ENCODE results near the gene DGKI. TPM values are rescaled to one million over a fixed set of nuclear protein-coding genes. Genes with fewer than 3 reads are reported as not detected.

DGKI gene
- total and polyA plus RNA-seq, 2 of the 13 experiments (the other 11 are each of a cell fraction or from before 2014, with no cell fraction given) = 0.09 to 0.17 TPM

DNA sequence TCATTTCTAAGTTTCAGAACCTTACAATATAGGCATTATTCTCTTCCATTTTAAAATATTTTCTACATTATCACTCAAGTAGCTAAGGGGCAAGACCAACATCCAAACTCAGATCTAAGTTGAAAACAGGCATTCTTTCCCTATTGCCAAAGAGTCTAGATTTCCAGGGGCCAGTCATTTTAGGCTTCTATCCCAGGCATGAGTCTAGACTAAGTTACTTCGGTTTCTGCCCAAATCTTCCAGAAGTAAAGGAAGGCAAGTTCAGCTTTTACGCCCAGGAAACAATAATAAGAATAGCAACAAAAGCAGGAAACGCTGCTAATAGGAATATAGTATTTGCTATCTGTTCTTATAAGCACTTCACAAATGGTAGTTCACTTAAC is 189.9 kb downstream of the DGKI start (continued):
- TF ChIP-seq PTBP1 (IDR thresholded peaks at IDR 0.05; ENCODE audit: low read depth, low read length, poor library complexity, severe bottlenecking) (no peak), NFKB2 (CRISPR knock-in tag; IDR thresholded peaks at IDR 0.05; ENCODE audit: borderline replicate concordance) (no peak)
- TF ChIP-seq, protein P1, sequence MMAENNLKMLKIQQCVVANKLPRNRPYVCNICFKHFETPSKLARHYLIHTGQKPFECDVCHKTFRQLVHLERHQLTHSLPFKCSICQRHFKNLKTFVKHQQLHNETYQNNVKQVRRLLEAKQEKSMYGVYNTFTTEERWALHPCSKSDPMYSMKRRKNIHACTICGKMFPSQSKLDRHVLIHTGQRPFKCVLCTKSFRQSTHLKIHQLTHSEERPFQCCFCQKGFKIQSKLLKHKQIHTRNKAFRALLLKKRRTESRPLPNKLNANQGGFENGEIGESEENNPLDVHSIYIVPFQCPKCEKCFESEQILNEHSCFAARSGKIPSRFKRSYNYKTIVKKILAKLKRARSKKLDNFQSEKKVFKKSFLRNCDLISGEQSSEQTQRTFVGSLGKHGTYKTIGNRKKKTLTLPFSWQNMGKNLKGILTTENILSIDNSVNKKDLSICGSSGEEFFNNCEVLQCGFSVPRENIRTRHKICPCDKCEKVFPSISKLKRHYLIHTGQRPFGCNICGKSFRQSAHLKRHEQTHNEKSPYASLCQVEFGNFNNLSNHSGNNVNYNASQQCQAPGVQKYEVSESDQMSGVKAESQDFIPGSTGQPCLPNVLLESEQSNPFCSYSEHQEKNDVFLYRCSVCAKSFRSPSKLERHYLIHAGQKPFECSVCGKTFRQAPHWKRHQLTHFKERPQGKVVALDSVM (CRISPR knock-in tag; IDR thresholded peaks at IDR 0.05) = no peak
- TF ChIP-seq, protein P2, sequence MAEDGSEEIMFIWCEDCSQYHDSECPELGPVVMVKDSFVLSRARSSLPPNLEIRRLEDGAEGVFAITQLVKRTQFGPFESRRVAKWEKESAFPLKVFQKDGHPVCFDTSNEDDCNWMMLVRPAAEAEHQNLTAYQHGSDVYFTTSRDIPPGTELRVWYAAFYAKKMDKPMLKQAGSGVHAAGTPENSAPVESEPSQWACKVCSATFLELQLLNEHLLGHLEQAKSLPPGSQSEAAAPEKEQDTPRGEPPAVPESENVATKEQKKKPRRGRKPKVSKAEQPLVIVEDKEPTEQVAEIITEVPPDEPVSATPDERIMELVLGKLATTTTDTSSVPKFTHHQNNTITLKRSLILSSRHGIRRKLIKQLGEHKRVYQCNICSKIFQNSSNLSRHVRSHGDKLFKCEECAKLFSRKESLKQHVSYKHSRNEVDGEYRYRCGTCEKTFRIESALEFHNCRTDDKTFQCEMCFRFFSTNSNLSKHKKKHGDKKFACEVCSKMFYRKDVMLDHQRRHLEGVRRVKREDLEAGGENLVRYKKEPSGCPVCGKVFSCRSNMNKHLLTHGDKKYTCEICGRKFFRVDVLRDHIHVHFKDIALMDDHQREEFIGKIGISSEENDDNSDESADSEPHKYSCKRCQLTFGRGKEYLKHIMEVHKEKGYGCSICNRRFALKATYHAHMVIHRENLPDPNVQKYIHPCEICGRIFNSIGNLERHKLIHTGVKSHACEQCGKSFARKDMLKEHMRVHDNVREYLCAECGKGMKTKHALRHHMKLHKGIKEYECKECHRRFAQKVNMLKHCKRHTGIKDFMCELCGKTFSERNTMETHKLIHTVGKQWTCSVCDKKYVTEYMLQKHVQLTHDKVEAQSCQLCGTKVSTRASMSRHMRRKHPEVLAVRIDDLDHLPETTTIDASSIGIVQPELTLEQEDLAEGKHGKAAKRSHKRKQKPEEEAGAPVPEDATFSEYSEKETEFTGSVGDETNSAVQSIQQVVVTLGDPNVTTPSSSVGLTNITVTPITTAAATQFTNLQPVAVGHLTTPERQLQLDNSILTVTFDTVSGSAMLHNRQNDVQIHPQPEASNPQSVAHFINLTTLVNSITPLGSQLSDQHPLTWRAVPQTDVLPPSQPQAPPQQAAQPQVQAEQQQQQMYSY (CRISPR knock-in tag; IDR thresholded peaks at IDR 0.05) = no peak

DNA sequence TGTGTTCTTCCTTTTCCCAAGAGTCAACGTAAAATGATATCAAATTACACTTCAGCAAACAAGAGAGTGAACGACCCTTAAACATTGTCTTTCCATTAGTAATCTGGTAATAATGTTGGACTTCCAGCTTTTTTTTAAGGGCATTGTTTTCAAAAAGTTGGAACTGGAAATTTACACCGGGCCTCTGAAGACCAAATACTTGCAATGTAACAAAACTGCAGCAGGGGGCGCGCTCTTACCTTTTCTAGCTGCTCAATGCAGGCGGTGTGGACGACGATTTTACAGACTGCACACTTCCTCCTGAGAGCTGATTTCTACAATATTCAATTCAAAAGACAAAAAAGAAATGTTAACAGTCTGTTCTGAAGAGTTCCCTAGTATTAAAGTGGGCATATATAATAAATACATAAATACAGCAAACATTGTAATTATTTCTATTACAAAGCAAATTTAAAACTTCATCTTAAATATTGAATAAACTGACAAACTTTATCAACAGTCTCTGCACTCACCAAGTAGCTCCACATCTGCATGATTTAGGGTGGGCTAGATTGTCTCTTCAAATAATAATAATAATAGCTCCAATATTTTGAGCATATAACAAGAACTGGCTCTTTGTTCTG is 190.4 kb downstream of the DGKI start:
- Histone ChIP-seq H3K27me3 (ENCODE audit: control insufficient read depth in 1 of 2, insufficient read depth in 2 of 2, low read length in 2 of 2) (peaks cover 5 to 18% of the 10 kb centered on the region in 2 experiments; a peak in 3 of 5 replicates), H3K27ac (ENCODE audit: extremely low read length, insufficient read depth, low read length) (no peak overlapping the region), H2AFZ (ENCODE audit: low read length) (no peak overlapping the region), H3K4me3 (replicated peaks in 1 of 3; ENCODE audit: insufficient read depth in 1 of 3, low read depth in 2 of 3, low read length in 3 of 3) (no peak overlapping the region), H3K4me1 (ENCODE audit: insufficient read depth, low read length) (no peaks in the 10 kb centered on the region), H3K36me3 (replicated peaks in 1 of 2; ENCODE audit: control insufficient read depth in 1 of 2, insufficient read depth in 2 of 2, low read length in 2 of 2) (no peaks in the 10 kb centered on the region), H3K79me2 (ENCODE audit: insufficient read depth, low read length) (no peaks in the 10 kb centered on the region), H4K20me1 (ENCODE audit: insufficient read depth, low read length) (no peaks in the 10 kb centered on the region), H3K9me3 (ENCODE audit: low read length) (no peaks in the 10 kb centered on the region), H3K9ac (ENCODE audit: insufficient read depth, low read depth, low read length) (no peak overlapping the region), H3K4me2 (ENCODE audit: low read depth, low read length) (no peak overlapping the region)
- peak; percentile 59 for DNase-seq (ENCODE audit: low spot score)
- intact Hi-C loops (cut with micrococcal nuclease; ENCODE audit: unreplicated experiment) (loop anchor here (1.0 kb wide), 2 partner anchors 243 to 353 kb away; no protein-coding TSS in a partner anchor), in situ Hi-C loops (cut with HindIII; ENCODE audit: extremely low pct_ligation_motif_present, low pct_unique_long_range_greater_than_20kb) (loop anchor here (5.0 kb wide), 2 partner anchors 241 to 351 kb away; no protein-coding TSS in a partner anchor)
- BruUV-seq (replicated peaks) = no TSS peak
- WGBS (ENCODE audit: low lambda C conversion rate) = 1% methylated on average over 8 of the region's 8 CpGs
- ATAC-seq = peak; percentile 86
- POLR2A ChIA-PET = no interaction called here
- CTCF ChIA-PET (ENCODE audit: low intra/inter-chr PET ratio, low total read pairs) = interaction anchor here (0.9 to 1.8 kb wide), 2 partner anchors 242 to 353 kb away, joined by 3 to 26 read pairs; no protein-coding TSS in a partner anchor
- peak; percentile 44 for FAIRE-seq
- TF ChIP-seq, protein P3, sequence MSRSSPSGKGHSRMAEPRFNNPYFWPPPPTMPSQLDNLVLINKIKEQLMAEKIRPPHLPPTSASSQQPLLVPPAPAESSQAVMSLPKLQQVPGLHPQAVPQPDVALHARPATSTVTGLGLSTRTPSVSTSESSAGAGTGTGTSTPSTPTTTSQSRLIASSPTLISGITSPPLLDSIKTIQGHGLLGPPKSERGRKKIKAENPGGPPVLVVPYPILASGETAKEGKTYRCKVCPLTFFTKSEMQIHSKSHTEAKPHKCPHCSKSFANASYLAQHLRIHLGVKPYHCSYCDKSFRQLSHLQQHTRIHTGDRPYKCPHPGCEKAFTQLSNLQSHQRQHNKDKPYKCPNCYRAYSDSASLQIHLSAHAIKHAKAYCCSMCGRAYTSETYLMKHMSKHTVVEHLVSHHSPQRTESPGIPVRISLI (CRISPR knock-in tag; IDR thresholded peaks at IDR 0.05; ENCODE audit: borderline replicate concordance) = no peak
- TF ChIP-seq, protein P4, sequence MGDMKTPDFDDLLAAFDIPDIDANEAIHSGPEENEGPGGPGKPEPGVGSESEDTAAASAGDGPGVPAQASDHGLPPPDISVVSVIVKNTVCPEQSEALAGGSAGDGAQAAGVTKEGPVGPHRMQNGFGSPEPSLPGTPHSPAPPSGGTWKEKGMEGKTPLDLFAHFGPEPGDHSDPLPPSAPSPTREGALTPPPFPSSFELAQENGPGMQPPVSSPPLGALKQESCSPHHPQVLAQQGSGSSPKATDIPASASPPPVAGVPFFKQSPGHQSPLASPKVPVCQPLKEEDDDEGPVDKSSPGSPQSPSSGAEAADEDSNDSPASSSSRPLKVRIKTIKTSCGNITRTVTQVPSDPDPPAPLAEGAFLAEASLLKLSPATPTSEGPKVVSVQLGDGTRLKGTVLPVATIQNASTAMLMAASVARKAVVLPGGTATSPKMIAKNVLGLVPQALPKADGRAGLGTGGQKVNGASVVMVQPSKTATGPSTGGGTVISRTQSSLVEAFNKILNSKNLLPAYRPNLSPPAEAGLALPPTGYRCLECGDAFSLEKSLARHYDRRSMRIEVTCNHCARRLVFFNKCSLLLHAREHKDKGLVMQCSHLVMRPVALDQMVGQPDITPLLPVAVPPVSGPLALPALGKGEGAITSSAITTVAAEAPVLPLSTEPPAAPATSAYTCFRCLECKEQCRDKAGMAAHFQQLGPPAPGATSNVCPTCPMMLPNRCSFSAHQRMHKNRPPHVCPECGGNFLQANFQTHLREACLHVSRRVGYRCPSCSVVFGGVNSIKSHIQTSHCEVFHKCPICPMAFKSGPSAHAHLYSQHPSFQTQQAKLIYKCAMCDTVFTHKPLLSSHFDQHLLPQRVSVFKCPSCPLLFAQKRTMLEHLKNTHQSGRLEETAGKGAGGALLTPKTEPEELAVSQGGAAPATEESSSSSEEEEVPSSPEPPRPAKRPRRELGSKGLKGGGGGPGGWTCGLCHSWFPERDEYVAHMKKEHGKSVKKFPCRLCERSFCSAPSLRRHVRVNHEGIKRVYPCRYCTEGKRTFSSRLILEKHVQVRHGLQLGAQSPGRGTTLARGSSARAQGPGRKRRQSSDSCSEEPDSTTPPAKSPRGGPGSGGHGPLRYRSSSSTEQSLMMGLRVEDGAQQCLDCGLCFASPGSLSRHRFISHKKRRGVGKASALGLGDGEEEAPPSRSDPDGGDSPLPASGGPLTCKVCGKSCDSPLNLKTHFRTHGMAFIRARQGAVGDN (CRISPR knock-in tag; IDR thresholded peaks at IDR 0.05) = no peak
- TF ChIP-seq, protein P5, sequence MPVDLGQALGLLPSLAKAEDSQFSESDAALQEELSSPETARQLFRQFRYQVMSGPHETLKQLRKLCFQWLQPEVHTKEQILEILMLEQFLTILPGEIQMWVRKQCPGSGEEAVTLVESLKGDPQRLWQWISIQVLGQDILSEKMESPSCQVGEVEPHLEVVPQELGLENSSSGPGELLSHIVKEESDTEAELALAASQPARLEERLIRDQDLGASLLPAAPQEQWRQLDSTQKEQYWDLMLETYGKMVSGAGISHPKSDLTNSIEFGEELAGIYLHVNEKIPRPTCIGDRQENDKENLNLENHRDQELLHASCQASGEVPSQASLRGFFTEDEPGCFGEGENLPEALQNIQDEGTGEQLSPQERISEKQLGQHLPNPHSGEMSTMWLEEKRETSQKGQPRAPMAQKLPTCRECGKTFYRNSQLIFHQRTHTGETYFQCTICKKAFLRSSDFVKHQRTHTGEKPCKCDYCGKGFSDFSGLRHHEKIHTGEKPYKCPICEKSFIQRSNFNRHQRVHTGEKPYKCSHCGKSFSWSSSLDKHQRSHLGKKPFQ (CRISPR knock-in tag; IDR thresholded peaks at IDR 0.05; ENCODE audit: insufficient replicate concordance) = no peak
